HepG2 (cell line): Measurements from ENCODE around the gene NELFCD. TPM values are rescaled to one million over a fixed set of nuclear protein-coding genes. Genes with fewer than 3 reads are reported as not detected.

Source experiments
- ATF7-NPFF ChIP-seq: sonication (generic); formaldehyde crosslinking; IDR thresholded peaks from 2 replicates; pipeline ENCODE4 v1.8.1; 2023; ENCODE audit warnings: mild to moderate bottlenecking, low read depth, missing genetic modification reagents, moderate library complexity
- HIC2 ChIP-seq: sonication (generic); formaldehyde crosslinking; IDR thresholded peaks from 2 replicates; pipeline ENCODE4 v1.9.0; 2022; ENCODE audit warnings: low read depth, missing genetic modification reagents
- MAFG ChIP-seq: sonication (generic); formaldehyde crosslinking; IDR thresholded peaks from 2 replicates; pipeline ENCODE4 v1.5.1; 2020; ENCODE audit warnings: mild to moderate bottlenecking, missing genetic modification reagents
- NRL ChIP-seq: sonication (generic); formaldehyde crosslinking; IDR thresholded peaks from 2 replicates; pipeline ENCODE4 v1.5.0; 2020; ENCODE audit warnings: missing genetic modification reagents, mild to moderate bottlenecking, moderate library complexity, borderline replicate concordance
- POGZ ChIP-seq: sonication (generic); formaldehyde crosslinking; IDR thresholded peaks from 2 replicates; pipeline ENCODE4 v1.4.0; 2020; ENCODE audit warnings: mild to moderate bottlenecking, missing genetic modification reagents
- SMC3 ChIP-seq: IDR thresholded peaks from 2 replicates; pipeline ENCODE4 v1.6.1; 2011; ENCODE audit warnings: low read length, improper control_type of control experiment
- ZKSCAN5 ChIP-seq: sonication (generic); formaldehyde crosslinking; IDR thresholded peaks from 2 replicates; pipeline ENCODE4 v1.5.1; 2020; ENCODE audit warnings: mild to moderate bottlenecking, missing genetic modification reagents
- ZNF670 ChIP-seq: sonication (generic); formaldehyde crosslinking; IDR thresholded peaks from 2 replicates; pipeline ENCODE4 v1.8.0; 2022; ENCODE audit warnings: mild to moderate bottlenecking, missing genetic modification reagents, borderline replicate concordance
- ZNF788 ChIP-seq: sonication (generic); formaldehyde crosslinking; IDR thresholded peaks from 2 replicates; pipeline ENCODE4 v1.5.0; 2020; ENCODE audit warnings: mild to moderate bottlenecking, missing genetic modification reagents, borderline replicate concordance
- ZNF850 ChIP-seq: sonication (generic); formaldehyde crosslinking; conservative IDR thresholded peaks from 2 replicates; pipeline ENCODE4 v1.9.0; 2021; ENCODE audit warnings: mild to moderate bottlenecking, missing genetic modification reagents
- polyA plus RNA-seq, 8 experiments: library from polyadenylated mRNA; depleted of rRNA in 3 of 8; stranded (reverse) in 7 of 8; unstranded in 1 of 8; fragments of >200 nt; fragmentation: Illumina TruSeq in 4 of 8; extraction: Trizol in 4 of 8; gene quantifications; 2 replicates each; pipeline versions ENCODE4 v1.2.1 to v1.2.3, GENCODE V29; 2011 to 2016; ENCODE audit warnings: low read depth in 4 of 8, missing spikeins in 1 of 8, mixed read lengths in 1 of 8; ENCODE audit not compliant: insufficient read depth in 1 of 8
- total RNA-seq, 5 experiments: library from RNA; depleted of rRNA; stranded (reverse); fragments of >200 nt; fragmentation: Illumina TruSeq; extraction: Trizol; gene quantifications; 2 replicates each; pipeline ENCODE4 v1.2.3, GENCODE V29; 2016; ENCODE audit warnings: low read depth in 1 of 5
- TF ChIP-seq, protein P1 (sequence below): sonication (generic); formaldehyde crosslinking; IDR thresholded peaks from 2 replicates; pipeline ENCODE4 v1.5.0; 2020; ENCODE audit warnings: mild to moderate bottlenecking, missing genetic modification reagents, borderline replicate concordance
- TF ChIP-seq, protein P2 (sequence below): sonication (generic); formaldehyde crosslinking; IDR thresholded peaks from 2 replicates; pipeline ENCODE4 v1.5.0; 2020; ENCODE audit warnings: mild to moderate bottlenecking, missing genetic modification reagents
- TF ChIP-seq, protein P3 (sequence below): sonication (generic); formaldehyde crosslinking; IDR thresholded peaks from 2 replicates; pipeline ENCODE4 v1.5.1; 2020; ENCODE audit warnings: mild to moderate bottlenecking, missing genetic modification reagents

Gene NELFCD
- total and polyA plus RNA-seq, 2 of the 13 experiments (the other 11 are each of a cell fraction or from before 2014, with no cell fraction given) = 159 to 203 TPM

DNA sequence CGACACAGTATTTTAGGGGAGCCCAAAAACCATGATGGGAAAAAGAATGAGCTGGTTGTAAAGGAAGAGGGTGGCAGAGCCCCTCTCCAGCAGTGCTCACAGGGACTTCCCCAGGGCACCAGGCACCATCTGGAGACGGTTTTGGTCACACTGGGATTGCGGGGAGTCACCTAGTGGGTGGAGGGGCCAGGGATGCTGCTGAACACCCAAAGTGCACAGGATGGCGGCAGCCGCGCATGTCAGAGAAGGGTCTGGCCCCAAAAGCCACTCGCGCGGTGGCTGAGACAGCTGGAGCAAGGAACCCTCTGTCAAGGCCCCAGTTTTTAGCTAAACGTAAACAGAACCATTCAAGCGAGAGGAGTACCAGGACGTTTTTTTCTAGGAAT lies 15.2 kb downstream of the NELFCD start (continued):
- TF ChIP-seq ZNF670 (CRISPR knock-in tag) = 0 out of 2 replicates have a peak, but pooled peaks have one; percentile 28
- TF ChIP-seq ZNF788 (CRISPR knock-in tag) = no peak
- TF ChIP-seq ZNF850 (CRISPR knock-in tag) = no peak
- TF ChIP-seq MAFG (CRISPR knock-in tag) = no peak
- TF ChIP-seq HIC2 (CRISPR knock-in tag) = no peak
- 0 out of 2 replicates have a peak, but pooled peaks have one; percentile 59 for TF ChIP-seq NRL (CRISPR knock-in tag)
- TF ChIP-seq, protein P1, sequence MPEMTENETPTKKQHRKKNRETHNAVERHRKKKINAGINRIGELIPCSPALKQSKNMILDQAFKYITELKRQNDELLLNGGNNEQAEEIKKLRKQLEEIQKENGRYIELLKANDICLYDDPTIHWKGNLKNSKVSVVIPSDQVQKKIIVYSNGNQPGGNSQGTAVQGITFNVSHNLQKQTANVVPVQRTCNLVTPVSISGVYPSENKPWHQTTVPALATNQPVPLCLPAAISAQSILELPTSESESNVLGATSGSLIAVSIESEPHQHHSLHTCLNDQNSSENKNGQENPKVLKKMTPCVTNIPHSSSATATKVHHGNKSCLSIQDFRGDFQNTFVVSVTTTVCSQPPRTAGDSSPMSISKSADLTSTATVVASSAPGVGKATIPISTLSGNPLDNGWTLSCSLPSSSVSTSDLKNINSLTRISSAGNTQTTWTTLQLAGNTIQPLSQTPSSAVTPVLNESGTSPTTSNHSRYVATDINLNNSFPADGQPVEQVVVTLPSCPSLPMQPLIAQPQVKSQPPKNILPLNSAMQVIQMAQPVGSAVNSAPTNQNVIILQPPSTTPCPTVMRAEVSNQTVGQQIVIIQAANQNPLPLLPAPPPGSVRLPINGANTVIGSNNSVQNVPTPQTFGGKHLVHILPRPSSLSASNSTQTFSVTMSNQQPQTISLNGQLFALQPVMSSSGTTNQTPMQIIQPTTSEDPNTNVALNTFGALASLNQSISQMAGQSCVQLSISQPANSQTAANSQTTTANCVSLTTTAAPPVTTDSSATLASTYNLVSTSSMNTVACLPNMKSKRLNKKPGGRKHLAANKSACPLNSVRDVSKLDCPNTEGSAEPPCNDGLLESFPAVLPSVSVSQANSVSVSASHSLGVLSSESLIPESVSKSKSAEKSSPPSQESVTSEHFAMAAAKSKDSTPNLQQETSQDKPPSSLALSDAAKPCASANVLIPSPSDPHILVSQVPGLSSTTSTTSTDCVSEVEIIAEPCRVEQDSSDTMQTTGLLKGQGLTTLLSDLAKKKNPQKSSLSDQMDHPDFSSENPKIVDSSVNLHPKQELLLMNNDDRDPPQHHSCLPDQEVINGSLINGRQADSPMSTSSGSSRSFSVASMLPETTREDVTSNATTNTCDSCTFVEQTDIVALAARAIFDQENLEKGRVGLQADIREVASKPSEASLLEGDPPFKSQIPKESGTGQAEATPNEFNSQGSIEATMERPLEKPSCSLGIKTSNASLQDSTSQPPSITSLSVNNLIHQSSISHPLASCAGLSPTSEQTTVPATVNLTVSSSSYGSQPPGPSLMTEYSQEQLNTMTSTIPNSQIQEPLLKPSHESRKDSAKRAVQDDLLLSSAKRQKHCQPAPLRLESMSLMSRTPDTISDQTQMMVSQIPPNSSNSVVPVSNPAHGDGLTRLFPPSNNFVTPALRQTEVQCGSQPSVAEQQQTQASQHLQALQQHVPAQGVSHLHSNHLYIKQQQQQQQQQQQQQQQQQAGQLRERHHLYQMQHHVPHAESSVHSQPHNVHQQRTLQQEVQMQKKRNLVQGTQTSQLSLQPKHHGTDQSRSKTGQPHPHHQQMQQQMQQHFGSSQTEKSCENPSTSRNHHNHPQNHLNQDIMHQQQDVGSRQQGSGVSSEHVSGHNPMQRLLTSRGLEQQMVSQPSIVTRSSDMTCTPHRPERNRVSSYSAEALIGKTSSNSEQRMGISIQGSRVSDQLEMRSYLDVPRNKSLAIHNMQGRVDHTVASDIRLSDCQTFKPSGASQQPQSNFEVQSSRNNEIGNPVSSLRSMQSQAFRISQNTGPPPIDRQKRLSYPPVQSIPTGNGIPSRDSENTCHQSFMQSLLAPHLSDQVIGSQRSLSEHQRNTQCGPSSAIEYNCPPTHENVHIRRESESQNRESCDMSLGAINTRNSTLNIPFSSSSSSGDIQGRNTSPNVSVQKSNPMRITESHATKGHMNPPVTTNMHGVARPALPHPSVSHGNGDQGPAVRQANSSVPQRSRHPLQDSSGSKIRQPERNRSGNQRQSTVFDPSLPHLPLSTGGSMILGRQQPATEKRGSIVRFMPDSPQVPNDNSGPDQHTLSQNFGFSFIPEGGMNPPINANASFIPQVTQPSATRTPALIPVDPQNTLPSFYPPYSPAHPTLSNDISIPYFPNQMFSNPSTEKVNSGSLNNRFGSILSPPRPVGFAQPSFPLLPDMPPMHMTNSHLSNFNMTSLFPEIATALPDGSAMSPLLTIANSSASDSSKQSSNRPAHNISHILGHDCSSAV (CRISPR knock-in tag) = no peak
- 0 out of 2 replicates have a peak, but pooled peaks have one; percentile 34 for TF ChIP-seq ATF7-NPFF
- TF ChIP-seq ZKSCAN5 (CRISPR knock-in tag) = no peak
- TF ChIP-seq, protein P2, sequence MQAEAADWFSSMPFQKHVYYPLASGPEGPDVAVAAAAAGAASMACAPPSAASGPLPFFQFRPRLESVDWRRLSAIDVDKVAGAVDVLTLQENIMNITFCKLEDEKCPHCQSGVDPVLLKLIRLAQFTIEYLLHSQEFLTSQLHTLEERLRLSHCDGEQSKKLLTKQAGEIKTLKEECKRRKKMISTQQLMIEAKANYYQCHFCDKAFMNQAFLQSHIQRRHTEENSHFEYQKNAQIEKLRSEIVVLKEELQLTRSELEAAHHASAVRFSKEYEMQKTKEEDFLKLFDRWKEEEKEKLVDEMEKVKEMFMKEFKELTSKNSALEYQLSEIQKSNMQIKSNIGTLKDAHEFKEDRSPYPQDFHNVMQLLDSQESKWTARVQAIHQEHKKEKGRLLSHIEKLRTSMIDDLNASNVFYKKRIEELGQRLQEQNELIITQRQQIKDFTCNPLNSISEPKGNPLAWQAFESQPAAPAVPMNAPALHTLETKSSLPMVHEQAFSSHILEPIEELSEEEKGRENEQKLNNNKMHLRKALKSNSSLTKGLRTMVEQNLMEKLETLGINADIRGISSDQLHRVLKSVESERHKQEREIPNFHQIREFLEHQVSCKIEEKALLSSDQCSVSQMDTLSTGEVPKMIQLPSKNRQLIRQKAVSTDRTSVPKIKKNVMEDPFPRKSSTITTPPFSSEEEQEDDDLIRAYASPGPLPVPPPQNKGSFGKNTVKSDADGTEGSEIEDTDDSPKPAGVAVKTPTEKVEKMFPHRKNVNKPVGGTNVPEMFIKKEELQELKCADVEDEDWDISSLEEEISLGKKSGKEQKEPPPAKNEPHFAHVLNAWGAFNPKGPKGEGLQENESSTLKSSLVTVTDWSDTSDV (CRISPR knock-in tag) = 0 out of 2 replicates have a peak, but pooled peaks have one; percentile 26
- no peak; the same call in 1 of the 2 replicates for TF ChIP-seq POGZ (CRISPR knock-in tag)
- no peak for TF ChIP-seq SMC3
- TF ChIP-seq, protein P3, sequence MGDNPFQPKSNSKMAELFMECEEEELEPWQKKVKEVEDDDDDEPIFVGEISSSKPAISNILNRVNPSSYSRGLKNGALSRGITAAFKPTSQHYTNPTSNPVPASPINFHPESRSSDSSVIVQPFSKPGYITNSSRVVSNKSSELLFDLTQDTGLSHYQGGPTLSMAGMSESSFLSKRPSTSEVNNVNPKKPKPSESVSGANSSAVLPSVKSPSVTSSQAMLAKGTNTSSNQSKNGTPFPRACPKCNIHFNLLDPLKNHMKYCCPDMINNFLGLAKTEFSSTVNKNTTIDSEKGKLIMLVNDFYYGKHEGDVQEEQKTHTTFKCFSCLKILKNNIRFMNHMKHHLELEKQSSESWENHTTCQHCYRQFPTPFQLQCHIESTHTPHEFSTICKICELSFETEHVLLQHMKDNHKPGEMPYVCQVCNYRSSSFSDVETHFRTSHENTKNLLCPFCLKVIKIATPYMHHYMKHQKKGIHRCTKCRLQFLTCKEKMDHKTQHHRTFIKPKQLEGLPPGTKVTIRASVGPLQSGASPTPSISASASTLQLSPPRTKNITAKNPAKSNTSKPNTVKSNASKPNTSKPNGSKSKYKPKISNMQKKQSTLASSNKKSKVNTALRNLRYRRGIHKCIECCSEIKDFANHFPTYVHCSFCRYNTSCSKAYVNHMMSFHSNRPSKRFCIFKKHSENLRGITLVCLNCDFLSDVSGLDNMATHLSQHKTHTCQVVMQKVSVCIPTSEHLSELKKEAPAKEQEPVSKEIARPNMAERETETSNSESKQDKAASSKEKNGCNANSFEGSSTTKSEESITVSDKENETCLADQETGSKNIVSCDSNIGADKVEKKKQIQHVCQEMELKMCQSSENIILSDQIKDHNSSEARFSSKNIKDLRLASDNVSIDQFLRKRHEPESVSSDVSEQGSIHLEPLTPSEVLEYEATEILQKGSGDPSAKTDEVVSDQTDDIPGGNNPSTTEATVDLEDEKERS (CRISPR knock-in tag) = peak; percentile 44; the same call in 1 of the 2 replicates
